Caki2 (cell line): ENCODE results near the gene PARD6B. TPM values are rescaled to one million over a fixed set of nuclear protein-coding genes. Genes with fewer than 3 reads are reported as not detected.
A peak's percentile ranks its signal among the peaks of the same experiment; 100 is the strongest.
"Not testable (repeated sequence)": the region's sequence is repeated elsewhere in the genome, so short reads cannot be mapped to it uniquely, and the experiment has no call there.

Source experiments
- DNase-seq: peaks from one replicate; pipeline ENCODE4 v3.0.0-alpha.2; 2015; ENCODE audit warnings: low read depth
- in situ Hi-C: cut with HindIII; loops from 2 replicates; pipeline ENCODE4 v1.10.0; 2016; ENCODE audit warnings: low sequenced_read_pairs, low pct_unique_long_range_greater_than_20kb, mixed read lengths
- total RNA-seq: library from RNA; depleted of rRNA; stranded (reverse); fragments of >200 nt; shearing (Covaris generic); gene quantifications from 2 replicates; pipeline ENCODE4 v1.2.3, GENCODE V29; 2014; ENCODE audit warnings: low replicate concordance; rRNA removed

PARD6B gene, protein sequence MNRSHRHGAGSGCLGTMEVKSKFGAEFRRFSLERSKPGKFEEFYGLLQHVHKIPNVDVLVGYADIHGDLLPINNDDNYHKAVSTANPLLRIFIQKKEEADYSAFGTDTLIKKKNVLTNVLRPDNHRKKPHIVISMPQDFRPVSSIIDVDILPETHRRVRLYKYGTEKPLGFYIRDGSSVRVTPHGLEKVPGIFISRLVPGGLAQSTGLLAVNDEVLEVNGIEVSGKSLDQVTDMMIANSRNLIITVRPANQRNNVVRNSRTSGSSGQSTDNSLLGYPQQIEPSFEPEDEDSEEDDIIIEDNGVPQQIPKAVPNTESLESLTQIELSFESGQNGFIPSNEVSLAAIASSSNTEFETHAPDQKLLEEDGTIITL
- 58.6 and 82.5 TPM in 2 replicates for total RNA-seq

DNA sequence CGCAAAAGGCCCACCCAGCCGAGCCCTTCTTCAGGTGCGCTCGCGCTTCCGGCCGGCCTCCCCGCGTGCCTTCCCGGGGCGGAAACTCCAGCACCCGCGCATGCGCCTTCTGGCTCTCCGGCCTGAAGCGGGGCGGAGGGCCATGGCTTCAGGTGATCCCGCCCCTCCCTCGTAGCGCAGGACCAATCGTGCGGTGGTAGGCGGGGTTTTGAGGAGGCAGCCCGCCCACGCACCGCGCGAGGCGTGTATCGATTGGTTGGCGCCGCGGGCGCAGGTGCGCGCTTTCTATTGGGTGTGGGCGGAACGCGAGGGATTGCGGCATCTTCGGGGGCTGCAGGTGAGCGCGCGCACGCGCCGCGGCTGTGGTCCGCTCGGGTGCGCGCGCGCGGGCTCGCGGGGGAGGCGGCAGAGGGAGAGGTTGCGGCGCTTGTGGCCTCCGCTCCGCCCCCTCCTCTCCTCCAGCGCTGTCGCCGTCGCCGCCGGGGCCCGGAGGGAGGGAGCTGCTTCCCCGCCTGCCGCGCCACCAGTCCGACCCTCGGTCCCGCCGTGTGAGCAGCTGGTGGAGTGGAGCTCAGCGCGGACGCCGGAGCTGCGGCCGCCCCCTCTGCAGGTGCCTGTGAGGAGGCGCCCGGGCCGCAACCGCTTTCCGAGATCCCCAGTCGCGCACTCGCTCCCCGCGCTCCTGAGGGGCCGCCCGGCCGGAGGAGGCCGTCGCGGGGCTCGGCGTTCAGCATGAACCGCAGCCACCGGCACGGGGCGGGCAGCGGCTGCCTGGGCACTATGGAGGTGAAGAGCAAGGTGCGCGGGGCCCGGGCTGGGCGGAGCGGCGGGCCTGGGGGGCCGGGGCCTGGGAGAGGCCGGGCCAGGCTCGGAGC, at the start of gene PARD6B:
Gene PARD6B (plus strand): TSS at position 526 of the 875 bp plus-strand sequence. CDS start 207 bp downstream, at position 733.
- in situ Hi-C loops, result loop anchor here (10.0 kb wide), 2 partner anchors 66 to 106 kb away; no protein-coding TSS in a partner anchor

DNA sequence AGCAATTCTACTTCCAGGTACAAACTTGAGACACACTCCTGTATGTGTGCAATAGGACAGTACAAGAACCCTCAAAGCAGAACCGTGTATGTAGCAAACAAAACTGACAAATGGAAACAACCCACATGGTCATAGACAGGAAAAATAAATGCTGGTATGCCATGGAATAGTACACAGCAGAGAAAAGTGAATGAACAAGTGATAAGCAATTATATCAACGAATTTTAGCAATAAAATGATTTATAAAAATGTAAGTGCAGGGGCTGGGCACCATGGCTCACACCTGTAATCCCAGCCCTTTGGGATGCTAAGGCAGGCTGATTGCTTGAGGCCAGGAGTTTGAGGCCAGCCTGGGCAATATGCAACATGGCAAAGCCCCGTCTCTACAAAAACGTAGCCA, 49.3 kb upstream of the PARD6B start:
- in situ Hi-C loops, result no loop called here
- no peak for DNase-seq

More for the DNA sequence above, at the start of gene PARD6B:
- DNase-seq, result peak; percentile 100

DNA sequence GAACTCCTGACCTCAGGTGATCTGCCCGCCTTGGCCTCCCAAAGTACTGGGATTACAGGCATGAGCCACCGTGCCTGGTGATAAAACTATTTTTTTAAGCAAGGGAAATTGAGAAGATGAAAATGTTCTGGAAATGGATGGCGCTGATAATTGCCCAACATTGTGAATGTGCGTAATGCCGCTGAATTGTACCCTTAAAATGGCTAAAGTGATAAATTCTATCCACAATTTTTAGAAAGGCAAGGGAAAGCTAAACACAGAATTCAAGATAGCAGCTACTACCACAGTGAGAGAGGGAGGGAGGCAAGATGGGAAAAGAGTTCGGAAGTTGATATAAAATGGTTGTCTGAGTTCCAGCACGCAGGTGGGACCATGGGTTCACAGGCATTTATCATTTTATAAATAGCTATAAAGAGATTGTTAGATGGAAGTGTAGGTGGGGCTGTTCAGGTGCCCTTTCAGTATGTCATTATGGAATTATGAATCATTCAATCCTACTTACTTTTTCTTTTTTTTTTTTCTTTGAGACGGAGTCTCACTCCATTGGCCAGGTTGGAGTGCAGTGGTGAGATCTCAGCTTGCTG, 48.3 kb upstream of the PARD6B start:
- no peak for DNase-seq
- in situ Hi-C loops, result no loop called here

DNA sequence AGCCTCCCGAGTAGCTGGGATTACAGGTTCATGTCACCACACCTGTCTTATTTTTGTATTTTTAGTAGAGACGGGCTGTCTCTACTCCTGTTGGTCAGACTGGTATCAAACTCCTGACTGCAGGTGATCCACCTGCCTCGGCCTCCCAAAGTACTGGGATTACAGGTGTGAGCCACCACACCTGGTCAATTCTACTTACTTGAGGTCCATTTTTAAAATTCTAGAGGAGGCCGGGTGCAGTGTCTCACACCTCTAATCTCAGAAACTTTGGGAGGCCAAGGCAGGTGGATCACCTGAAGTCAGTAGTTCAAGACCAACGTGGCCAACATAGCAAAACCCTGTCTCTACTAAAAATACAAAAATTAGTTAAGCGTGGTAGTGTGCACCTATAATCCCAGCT, 47.8 kb upstream of the PARD6B start:
- in situ Hi-C loops, result no loop called here
- DNase-seq, result no peak

DNA sequence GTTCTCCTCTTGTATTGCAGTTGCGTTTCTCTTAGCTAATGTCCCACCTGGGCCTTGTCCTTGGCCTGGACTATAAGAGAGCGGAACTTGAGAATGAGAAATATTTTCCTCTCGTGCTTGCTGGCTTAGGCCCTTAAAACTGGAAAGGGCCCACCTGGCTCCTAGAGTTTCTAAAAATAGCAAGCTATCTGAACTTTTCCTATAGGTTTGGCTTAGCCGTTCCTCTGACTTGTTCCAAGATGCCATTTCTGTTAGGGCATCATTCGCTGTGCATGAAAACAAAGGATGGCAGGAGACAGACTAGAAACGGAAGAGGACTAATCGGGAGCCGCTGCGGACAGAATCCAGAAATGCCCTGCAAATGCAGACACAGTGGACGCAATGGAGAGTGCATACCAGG, 44.6 kb upstream of the PARD6B start:
- in situ Hi-C loops, result no loop called here
- no peak for DNase-seq

DNA sequence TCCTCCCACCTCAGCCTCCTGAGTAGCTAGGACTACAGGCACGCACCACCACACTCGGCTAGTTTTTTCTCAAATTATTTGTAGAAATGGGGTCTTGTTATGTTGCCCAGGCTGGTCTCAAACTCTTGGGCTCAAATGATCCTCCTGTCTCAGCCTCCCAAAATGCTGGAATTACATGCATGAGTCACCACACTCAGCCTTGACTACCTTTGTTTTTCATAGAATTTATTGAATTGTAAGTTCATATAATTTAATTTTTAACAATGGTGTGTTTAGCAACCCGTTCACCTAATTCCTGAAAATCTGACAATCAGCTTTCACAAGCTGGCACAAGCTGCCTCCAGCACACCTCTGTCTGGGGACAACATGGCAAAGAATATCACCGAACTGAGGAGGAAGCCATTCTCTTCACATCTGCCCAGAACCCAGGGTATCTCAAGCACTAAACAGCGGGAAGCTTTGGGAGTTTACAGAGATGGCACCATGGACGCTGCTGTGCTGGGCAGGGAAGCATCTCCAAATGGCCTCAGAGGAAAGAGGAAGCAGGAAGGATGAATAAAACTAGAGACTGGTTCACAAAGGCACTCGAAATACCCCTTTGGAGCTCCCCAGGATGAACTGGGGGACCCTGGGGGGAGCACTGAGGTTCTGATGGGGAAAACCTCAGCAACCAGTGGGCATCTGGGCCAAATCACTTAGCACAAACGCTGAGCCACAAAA, 43.0 kb upstream of the PARD6B start:
- in situ Hi-C loops, result no loop called here
- no peak for DNase-seq

DNA sequence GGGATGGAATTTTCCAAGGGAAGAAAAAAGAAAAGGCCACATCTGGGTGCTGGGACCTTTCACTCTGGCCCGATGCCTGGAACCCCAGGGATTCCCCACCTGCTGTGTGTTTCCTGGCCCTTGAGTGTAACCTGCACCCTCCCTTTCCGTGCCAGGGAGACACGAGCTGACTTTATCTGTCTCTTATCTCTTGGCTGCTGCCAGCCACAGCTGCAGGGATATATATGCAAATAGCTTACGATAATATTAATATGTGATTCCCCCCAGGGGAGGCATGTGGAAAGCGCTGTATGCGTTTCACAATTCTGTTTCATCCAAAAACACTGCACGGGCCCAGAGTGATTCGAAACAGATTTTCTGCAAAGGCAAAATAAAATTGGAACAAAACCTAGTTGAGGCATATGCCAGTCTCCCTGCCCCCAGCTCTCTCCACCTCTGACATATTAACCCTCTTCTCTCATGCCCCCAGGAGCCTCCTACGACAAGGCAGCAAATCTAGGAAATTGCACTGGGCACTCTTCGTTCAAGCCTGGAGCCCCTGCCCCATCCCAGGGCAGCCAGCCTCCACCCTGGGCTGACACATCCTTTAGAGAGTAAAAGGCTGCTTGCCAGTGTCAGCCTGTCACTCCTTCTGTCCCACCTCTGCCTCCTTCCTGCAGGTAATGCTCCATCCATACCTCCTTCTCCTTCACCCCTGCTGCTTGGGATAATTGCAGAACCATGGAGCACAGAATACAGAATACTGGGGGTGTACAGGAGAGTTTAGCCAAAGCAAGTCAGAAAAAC, 41.3 kb upstream of the PARD6B start:
- no peak for DNase-seq
- in situ Hi-C loops, result no loop called here

DNA sequence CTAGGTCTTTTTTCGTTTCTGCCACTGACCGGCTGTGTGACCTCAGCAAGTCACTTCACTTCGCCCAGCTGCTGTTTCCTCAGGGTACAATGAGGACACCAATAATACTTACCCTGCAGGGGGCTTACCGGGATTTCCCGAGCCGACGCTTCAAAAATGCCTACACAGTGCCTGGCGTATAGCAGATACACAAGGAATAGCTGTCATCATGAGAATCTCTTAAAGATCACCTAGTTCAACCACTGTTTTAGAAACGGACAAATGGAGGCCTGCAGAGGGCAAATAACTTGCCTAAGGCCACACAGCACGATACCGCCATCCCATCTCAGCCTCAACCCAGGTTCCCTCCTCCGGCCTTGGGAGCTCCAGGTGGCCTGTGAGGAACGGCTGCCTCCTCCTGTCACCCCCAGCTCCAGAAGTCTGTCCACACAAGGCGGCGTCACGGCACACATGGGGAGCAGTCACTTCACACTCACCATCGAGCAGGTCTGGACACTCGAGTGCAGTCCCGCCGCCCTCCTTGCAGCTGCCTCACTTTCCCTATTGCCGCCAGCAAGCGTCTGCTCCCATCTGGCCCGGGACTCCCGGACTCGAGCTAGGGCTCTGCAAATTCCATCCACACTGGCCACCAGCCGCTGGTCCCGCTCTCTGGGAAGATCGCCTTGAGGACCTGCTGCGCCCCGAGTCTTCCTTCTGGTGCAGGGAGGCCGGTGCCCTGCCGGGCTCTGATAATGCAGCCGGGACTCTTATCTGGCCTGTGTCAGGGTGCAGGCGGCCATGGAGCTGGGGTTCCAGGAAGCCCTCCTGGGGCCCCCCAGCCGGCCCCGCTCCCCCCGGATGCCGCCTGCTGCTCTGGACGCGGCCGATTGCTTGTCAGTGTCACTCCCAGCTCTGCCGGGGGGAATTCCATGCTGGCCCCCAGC, 40.5 kb upstream of the PARD6B start, which contains the start of gene RIPOR3:
Gene RIPOR3 (minus strand): TSS at position 893 of the 923 bp plus-strand sequence. CDS start 414 bp downstream, at position 479.
- in situ Hi-C loops, result no loop called here
- DNase-seq, result no peak

DNA sequence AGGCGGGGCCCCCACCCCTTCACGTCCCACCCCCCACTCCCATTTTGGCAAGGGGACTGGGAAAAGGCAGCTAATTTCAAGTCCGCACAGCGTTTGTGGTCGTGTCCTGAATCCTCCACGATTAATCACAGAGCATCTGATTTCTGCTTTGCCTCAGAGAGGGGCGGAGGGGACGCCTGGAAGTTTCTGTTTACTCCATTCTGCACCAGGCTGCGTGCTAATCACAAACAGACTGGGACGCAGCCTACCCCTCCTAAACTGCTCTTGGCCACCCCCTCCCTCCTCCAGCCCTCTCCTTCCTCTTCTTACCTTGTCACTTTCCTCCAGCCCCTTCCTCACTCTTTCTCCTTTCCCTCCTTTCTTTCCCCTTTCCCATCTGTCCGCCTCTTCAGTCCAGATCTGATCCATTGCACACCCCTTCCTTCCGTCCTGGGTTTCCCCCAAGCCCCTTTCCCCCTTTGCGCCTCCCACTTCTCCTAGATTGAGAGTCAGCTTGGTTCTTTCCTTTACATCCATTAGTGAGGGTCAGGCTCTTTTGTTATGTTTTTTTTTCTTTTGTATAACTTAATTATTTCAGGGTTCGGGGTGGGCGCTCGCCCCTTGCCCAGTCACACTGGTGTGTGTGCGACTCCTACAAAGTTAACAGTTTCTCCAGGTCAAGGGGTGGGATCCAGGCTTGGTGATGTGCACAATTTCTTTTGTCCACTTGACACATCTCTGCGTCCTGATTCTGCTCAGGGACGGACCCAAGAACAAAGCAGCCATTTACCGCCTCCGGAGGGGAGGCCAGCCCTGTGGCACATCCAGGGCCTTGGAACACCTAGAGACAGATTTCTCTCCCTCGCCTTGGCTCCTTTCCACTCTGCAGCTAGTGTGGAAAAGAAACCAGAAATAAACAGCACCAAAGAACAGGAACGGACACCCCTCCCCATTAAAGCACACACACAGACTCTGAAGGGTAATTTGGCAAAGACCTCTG, 39.5 kb upstream of the PARD6B start:
- in situ Hi-C loops, result no loop called here
- DNase-seq, result no peak

DNA sequence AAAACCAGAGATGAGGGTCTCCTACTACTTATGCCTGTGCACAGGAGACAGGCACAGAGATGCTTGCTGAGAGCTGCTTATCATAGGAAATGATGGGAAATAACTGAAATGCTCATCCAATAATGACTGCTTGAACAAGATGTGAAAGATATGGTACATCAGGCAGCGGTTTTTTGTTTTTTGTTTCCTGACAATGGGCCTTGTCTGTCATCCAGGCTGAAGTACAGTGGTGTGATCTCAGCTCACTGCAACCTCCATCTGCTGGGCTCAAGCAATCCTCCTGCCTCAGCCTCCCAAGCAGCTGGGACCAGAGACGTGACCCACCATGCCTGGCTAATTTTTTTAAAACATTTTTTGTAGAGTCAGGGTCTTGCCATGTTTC, 38.8 kb upstream of the PARD6B start:
- no peak for DNase-seq
- in situ Hi-C loops, result no loop called here

DNA sequence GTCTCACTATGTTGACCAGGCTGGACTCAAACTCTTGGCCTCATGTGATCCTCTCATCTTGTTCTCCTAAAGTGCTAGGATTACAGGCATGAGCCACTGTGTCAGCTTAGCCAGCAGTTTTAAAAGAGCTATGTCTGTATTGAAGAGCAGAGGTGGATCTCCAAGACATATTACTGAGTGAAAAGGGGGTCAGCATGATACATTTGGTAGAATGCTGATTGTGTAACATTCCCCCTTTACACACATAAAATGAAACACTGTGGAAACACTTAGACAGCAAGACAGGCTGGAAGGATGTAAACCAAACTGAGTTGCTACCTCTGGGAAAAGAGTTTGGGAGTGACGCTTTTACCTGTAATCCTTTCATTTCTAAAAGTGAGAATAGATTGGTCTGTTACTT, 38.4 kb upstream of the PARD6B start:
- in situ Hi-C loops, result no loop called here
- DNase-seq, result no peak

DNA sequence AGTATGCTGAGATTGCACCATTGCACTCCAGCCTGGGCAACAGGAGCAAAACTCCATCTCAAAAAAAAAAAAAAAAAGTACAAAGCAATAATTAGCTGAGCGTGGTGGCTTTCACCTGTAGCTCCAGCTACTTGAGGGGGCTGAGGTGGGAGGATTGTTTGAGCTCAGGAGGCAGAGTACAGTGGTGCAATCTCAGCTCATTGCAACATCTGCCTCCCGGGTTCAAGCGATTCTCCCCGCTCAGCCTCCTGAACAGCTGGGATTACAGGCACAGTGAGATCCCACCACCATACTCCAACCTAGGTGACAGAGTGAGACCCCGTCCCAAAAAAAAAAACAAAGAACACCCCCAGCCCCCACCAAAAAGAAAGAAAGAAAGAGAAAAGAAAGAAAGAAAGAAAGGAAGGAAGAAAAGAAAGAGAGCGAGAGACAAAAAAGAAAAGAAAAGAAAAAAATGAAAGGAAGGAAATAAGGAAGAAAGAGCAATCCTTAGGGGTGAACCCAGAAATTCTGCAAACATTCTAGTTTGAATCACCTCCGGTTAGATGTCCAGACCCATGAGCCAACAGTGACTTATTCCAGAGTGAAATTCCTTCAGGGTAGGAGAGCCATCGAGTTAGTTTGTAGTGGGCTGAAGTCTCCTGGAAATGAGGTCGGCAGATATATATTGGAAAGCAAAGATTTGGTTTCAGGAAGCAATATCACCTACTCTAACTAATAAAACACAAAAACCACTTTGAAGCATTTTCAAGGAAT, 36.8 kb upstream of the PARD6B start:
- no peak for DNase-seq
- in situ Hi-C loops, result no loop called here

DNA sequence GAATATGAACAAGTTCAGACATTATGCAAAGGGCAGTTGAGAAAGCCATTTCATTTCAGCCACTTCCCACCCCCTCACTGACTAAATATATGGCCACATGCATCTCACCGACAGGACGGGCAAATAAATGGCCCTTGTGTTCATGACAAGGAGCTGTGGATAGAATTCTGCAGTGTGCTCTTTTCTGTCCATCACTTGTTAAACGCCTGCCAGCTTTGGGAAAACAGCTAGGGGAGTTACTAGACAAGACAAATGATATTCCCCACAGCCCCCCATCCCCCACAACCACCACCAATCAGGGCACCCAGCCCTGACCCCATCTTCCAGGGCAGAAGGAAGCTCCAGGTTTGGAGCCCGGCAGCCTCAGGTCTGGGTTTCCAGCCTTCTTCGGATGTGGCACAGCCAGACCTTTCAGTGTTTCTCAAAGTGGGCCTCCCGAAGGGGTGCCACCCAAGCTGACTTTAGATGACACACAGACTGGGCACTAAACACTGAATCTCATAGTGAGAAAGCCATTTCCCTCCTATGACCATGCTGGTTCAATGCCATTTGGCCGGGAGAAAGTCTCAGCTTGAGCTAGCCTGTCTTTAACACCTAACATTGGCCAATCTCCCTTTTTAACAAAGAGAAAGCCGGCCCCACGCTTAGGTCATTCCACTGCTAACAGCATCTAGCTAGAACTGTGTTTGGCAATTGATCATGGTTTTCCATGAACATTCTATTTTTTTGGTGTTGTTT, 36.1 kb upstream of the PARD6B start:
- in situ Hi-C loops, result no loop called here
- no peak for DNase-seq

DNA sequence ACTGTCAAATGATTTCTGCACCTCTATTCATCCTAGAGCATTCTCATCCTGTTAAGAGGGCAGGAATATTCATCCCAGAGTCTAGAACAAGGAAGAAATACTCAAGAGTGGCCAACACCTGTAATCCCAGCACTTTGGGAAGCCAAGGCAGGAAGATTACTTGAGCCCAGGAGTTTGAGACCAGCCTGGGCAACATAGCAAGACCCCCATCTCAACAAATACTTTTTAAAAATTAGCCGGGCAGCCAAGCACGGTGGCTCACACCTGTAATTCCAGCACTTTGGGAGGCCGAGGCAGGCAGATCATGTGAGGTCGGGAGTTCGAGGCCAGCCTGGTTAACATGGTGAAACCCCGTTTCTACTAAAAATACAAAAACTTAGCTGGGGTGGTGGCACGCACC, 33.1 kb upstream of the PARD6B start:
- DNase-seq, in situ Hi-C loops: not testable (repeated sequence)
